GM23248 (cell line): ENCODE results near the gene ZNF17. TPM values are rescaled to one million over a fixed set of nuclear protein-coding genes. Genes with fewer than 3 reads are reported as not detected.
A peak's percentile ranks its signal among the peaks of the same experiment; 100 is the strongest.

Experiments
- DNase-seq: peaks from one replicate; pipeline ENCODE4 v3.0.0-alpha.2; 2015
- H2AFZ ChIP-seq: fragments of 200-600 bp; sonication (generic); 2 replicates; pipeline ENCODE4 v1.6.1; 2016; ENCODE audit warnings: antibody characterized with exemption
- H3F3A ChIP-seq: fragments of 200-600 bp; sonication (generic); 2 replicates; pipeline ENCODE4 v1.6.1; 2016; ENCODE audit warnings: mild to moderate bottlenecking, antibody characterized with exemption, mixed run types; ENCODE audit not compliant: insufficient read depth
- H3K27ac ChIP-seq: fragments of 200-600 bp; sonication (generic); 2 replicates; pipeline ENCODE4 v1.5.1; 2016; ENCODE audit warnings: mild to moderate bottlenecking
- H3K27me3 ChIP-seq: fragments of 200-600 bp; sonication (generic); replicated peaks from 2 replicates; pipeline ENCODE4 v1.6.1; 2016; ENCODE audit warnings: mild to moderate bottlenecking; ENCODE audit not compliant: insufficient read depth
- H3K36me3 ChIP-seq: fragments of 200-600 bp; sonication (generic); 2 replicates; pipeline ENCODE4 v1.6.1; 2016; ENCODE audit warnings: low read depth, mild to moderate bottlenecking
- H3K4me1 ChIP-seq: fragments of 200-600 bp; sonication (generic); 2 replicates; pipeline ENCODE4 v1.6.1; 2016; ENCODE audit warnings: mild to moderate bottlenecking; ENCODE audit not compliant: insufficient read depth
- H3K4me2 ChIP-seq: fragments of 200-600 bp; sonication (generic); one replicate; pipeline ENCODE4 v1.6.1; 2016; ENCODE audit warnings: mild to moderate bottlenecking; ENCODE audit not compliant: unreplicated experiment
- H3K4me3 ChIP-seq: fragments of 200-600 bp; sonication (generic); 2 replicates; pipeline ENCODE4 v1.5.1; 2016; ENCODE audit warnings: mild to moderate bottlenecking
- H3K79me2 ChIP-seq: fragments of 200-600 bp; sonication (generic); 2 replicates; pipeline ENCODE4 v1.6.1; 2016; ENCODE audit warnings: mild to moderate bottlenecking; ENCODE audit not compliant: insufficient read depth
- H3K9ac ChIP-seq: fragments of 200-600 bp; sonication (generic); 2 replicates; pipeline ENCODE4 v1.6.1; 2016; ENCODE audit warnings: mild to moderate bottlenecking
- H3K9me2 ChIP-seq: fragments of 200-600 bp; sonication (generic); 2 replicates; pipeline ENCODE4 v1.6.1; 2016; ENCODE audit warnings: mixed run types, mild to moderate bottlenecking, moderate library complexity; ENCODE audit not compliant: insufficient read depth
- H3K9me3 ChIP-seq: fragments of 200-600 bp; sonication (generic); one replicate; pipeline ENCODE4 v1.6.1; 2017; ENCODE audit warnings: low read depth
- H4K20me1 ChIP-seq: fragments of 200-600 bp; sonication (generic); 2 replicates; pipeline ENCODE4 v1.6.0; 2016; ENCODE audit not compliant: insufficient read depth
- EZH2 ChIP-seq: fragments of 200-600 bp; sonication (generic); IDR thresholded peaks from 2 replicates; pipeline ENCODE4 v1.6.1; 2018; ENCODE audit warnings: antibody characterized with exemption, mild to moderate bottlenecking; ENCODE audit not compliant: insufficient read depth, poor library complexity, severe bottlenecking
- EZH2phosphoT487 ChIP-seq: fragments of 200-600 bp; sonication (generic); IDR thresholded peaks from 2 replicates; pipeline ENCODE4 v1.6.1; 2018; ENCODE audit warnings: antibody characterized with exemption, moderate library complexity, mild to moderate bottlenecking, low read depth; ENCODE audit not compliant: insufficient read depth
- WGBS, 2 experiments: methylation state at CpG; one replicate each; pipeline ENCODE4 v1.1.6; 2015 to 2017; ENCODE audit warnings: low lambda C conversion rate in 2 of 2, low coverage in 1 of 2; ENCODE audit errors: missing lambda C conversion rate in 2 of 2; 5-methylcytosine and 5-hydroxymethylcytosine counted together
- in situ Hi-C: fragments of 300-500 bp; cut with MboI; formaldehyde crosslinking; loops from 2 replicates; pipeline ENCODE4 v1.15.0; 2020
- polyA plus RNA-seq: library from polyadenylated mRNA; unstranded; fragments of >200 nt; fragmentation: Nextera tagmentation; extraction: Ambion mirVana; gene quantifications from 2 replicates; pipeline ENCODE4 v1.2.1, GENCODE V29; 2016
- total RNA-seq: library from RNA; depleted of rRNA; stranded (reverse); fragments of >200 nt; shearing (Covaris generic); gene quantifications from 2 replicates; pipeline ENCODE4 v1.2.3, GENCODE V29; 2014

ZNF17 gene
- total and polyA plus RNA-seq, 2 experiments from 2014 or later, result 4.1 to 4.8 TPM

DNA sequence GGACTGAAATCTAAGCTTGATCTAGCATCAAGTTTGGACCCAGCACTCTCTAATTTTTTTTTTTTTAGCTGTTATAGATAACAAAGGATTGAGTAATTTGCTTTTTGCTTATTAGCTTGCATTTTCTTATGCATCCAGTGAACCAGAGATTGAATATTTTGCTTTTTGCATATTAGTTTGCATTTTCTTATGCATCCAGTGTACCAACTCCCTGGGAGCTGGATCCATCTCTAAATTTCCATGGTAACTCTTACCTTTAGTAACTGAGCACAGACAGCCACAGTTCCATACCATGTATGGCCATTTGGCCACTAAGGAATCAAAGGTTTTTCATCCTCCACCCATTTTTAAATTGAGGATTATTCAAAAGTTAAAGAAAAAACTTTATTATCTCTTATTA, 30.0 kb upstream of the ZNF17 start:
- Histone ChIP-seq H3K9ac (no peak overlapping the region), H3K36me3 (peaks cover 21% of the 10 kb centered on the region), H3K27ac (no peak overlapping the region), H3K4me1 (no peaks in the 10 kb centered on the region), H3F3A (0 out of 2 replicates have a peak, but pooled peaks cover 8% of the 10 kb centered on the region), H3K27me3 (no peaks in the 10 kb centered on the region), H2AFZ (no peak overlapping the region), H3K4me2 (no peak overlapping the region), H4K20me1 (no peaks in the 10 kb centered on the region), H3K9me2 (no peaks in the 10 kb centered on the region), H3K9me3 (no peaks in the 10 kb centered on the region), H3K4me3 (no peak overlapping the region), H3K79me2 (no peaks in the 10 kb centered on the region)
- DNase-seq, result no peak
- TF ChIP-seq EZH2phosphoT487 (no peak), EZH2 (no peak)
- in situ Hi-C loops, result no loop called here

DNA sequence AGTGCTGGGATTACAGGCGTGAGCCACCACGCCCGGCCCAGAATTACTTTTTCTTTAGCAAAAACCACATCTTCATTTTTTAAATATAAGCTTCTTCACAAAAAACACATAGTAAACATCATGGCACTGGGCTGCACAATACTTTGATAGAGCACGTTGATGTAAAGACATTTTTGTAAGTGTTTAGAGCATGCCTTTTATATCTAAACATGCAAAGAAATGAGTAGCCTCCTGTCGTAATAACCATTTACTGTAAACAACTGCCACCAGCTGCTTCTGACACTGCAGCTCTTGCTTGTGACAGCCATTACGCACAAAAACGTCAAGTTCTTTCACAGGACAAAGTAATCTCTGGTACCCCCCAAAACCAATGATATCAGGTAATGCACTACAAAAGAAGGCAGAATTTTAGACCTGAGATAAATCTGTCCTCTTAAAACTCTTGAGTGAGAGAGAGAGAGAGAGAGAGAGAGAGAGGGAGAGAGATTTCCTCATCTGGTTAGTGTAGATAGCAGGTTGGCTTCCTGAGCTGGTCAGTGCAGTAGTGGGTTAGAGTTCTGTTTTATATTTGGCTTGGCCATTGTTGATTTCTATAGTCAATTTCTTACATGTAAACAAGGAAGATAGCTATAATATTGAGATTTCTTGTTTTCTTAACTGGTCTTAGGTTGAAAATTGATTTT, 28.0 kb upstream of the ZNF17 start:
- Histone ChIP-seq H3K9me2 (no peaks in the 10 kb centered on the region), H3F3A (0 out of 2 replicates have a peak, but pooled peaks cover 8% of the 10 kb centered on the region), H3K36me3 (peaks cover 6% of the 10 kb centered on the region), H3K4me1 (no peaks in the 10 kb centered on the region), H4K20me1 (no peaks in the 10 kb centered on the region), H3K27ac (no peak overlapping the region), H3K9ac (no peak overlapping the region), H3K4me2 (no peak overlapping the region), H3K4me3 (no peak overlapping the region), H3K79me2 (no peaks in the 10 kb centered on the region), H3K27me3 (no peaks in the 10 kb centered on the region), H2AFZ (no peak overlapping the region), H3K9me3 (no peaks in the 10 kb centered on the region)
- in situ Hi-C loops, result no loop called here
- 62 to 65% methylated on average over 7 of the region's 7 CpGs for WGBS, 2 experiments
- DNase-seq, result no peak
- no peak for TF ChIP-seq EZH2phosphoT487
- no peak for TF ChIP-seq EZH2

DNA sequence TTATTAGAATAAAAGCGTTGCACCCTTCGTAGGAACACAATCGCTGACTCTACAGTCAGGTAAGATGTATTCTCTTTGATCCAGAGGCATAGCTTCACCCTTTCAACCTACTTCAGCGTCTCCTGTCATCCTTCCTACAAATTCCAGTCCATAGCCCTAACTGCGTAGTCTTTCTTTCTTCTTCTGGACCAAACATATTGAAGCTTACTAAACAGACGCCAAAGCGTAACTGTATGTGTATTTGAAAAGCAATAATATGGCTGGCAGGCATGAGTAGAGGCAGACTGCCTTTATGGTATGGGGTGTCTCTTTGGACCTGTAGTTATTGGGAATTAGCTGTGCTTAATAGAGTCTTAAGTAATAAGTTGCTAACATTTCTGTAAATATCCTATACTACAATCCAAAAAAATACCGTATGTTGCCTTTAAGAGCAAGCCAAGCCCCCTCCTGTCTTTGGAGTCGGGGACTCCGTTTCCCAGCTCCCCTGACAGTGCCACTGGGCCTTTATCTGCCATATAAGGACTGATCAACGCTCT, 21.7 kb upstream of the ZNF17 start:
- no peaks in the 10 kb centered on the region for H3K9me3 ChIP-seq
- peak overlapping the region; percentile 100 for H2AFZ ChIP-seq
- no peaks in the 10 kb centered on the region for H3K27me3 ChIP-seq
- no peaks in the 10 kb centered on the region for H3K36me3 ChIP-seq
- DNase-seq, result no peak
- peak overlapping the region; percentile 71 for H3K4me2 ChIP-seq
- WGBS, 2 experiments, result 48 to 52% methylated on average over 11 of the region's 11 CpGs
- TF ChIP-seq EZH2, result no peak
- TF ChIP-seq EZH2phosphoT487, result no peak
- peak overlapping the region; percentile 97 for H3K9ac ChIP-seq
- H3K4me3 ChIP-seq, result peak overlapping the region; percentile 91
- in situ Hi-C loops, result no loop called here
- H4K20me1 ChIP-seq, result no peaks in the 10 kb centered on the region
- H3K9me2 ChIP-seq, result no peaks in the 10 kb centered on the region
- H3K4me1 ChIP-seq, result peaks cover 16% of the 10 kb centered on the region
- H3K27ac ChIP-seq, result peak overlapping the region; percentile 91
- no peaks in the 10 kb centered on the region for H3F3A ChIP-seq
- H3K79me2 ChIP-seq, result peaks cover 51% of the 10 kb centered on the region

DNA sequence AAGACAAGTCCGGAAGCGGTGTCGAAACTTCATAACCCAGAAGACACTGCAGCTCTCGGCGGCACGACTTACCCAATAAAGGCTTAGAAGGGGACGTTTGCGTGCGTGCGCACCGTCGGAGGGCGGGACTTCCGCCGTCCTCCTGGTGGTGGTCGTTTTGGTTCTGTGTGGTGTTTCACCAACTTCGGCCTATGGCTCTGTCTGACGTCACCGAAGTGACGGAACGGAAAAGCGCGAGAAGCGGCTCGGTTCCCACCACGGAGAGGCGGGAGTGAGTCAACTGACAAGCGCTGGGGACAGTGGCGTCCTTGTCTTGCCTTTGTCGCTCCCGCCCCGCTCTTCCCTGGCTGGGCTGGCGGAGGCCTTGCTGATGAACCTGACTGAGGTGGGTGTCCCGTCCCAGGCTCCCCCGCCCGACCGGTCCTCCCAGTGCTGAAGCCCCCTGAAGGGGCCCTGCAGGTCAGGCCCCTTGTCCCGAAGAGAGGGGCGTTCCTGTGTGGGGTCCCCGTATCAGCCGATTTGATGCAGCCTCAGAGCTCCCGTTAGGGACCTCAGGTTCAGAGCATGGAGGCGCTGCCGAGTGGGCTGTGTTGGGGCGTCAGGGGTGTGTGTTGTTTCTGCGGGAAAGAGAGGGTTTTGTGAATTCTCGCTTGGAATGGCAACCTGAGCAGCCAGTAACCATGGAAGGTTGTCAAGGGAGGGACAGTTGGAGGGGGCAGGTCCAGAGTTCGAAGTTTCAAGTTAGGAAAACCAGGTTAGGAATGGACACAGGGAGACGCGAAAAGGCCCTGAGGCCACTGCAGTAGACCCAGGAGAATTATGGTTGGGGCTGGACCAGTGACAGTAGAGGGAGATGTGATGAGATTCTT, 21.0 kb upstream of the ZNF17 start, which contains the start of gene ZNF548:
TSS of gene ZNF548 (plus strand) at position 125 of the 869 bp plus-strand sequence. CDS start at position 371, 246 bp downstream.
- H3K4me1 ChIP-seq, result peaks cover 16% of the 10 kb centered on the region
- H3K36me3 ChIP-seq, result no peaks in the 10 kb centered on the region
- H3K4me3 ChIP-seq, result peak within 1 kb of the TSS; percentile 91
- no peaks in the 10 kb centered on the region for H3K9me2 ChIP-seq
- peak within 1 kb of the TSS; percentile 91 for H3K27ac ChIP-seq
- H3K79me2 ChIP-seq, result peaks cover 58% of the 10 kb centered on the region
- H3K4me2 ChIP-seq, result peak within 1 kb of the TSS; percentile 97
- no peak for TF ChIP-seq EZH2
- TF ChIP-seq EZH2phosphoT487, result no peak
- H4K20me1 ChIP-seq, result no peaks in the 10 kb centered on the region
- WGBS, 2 experiments, result 1 to 2% methylated on average over 46 to 50 of the region's 50 CpGs
- H3F3A ChIP-seq, result no peaks in the 10 kb centered on the region
- H2AFZ ChIP-seq, result peak within 1 kb of the TSS; percentile 100
- H3K9ac ChIP-seq, result peak within 1 kb of the TSS; percentile 97
- in situ Hi-C loops, result no loop called here
- H3K9me3 ChIP-seq, result no peaks in the 10 kb centered on the region
- no peaks in the 10 kb centered on the region for H3K27me3 ChIP-seq
- peak; percentile 99 for DNase-seq
